M059J (cell line): Measurements from ENCODE around the gene TMEM221. TPM values are rescaled to one million over a fixed set of nuclear protein-coding genes. Genes with fewer than 3 reads are reported as not detected.

Experiments used
- total RNA-seq: library from RNA; depleted of rRNA; stranded (reverse); fragments of >200 nt; shearing (Covaris generic); gene quantifications from 2 replicates; pipeline ENCODE4 v1.2.3, GENCODE V29; 2014; rRNA removed

Gene TMEM221
- total RNA-seq, 1 experiment from 2014 or later: 0.25 TPM

Other genes starting within 250 kb of the TMEM221 start
- gene USE1, start 233.3 kb downstream of the TMEM221 start, total RNA-seq: 17.9 and 18.1 TPM in 2 replicates
- 7.9 and 9.7 TPM in 2 replicates for gene OCEL1, start 222.4 kb downstream of the TMEM221 start, total RNA-seq
- gene NR2F6, start 202.7 kb downstream of the TMEM221 start, total RNA-seq: 35.5 and 56.4 TPM in 2 replicates
- not detected in 2 replicates for gene USHBP1, start 183.9 kb downstream of the TMEM221 start, total RNA-seq
- gene BABAM1, start 181.2 kb downstream of the TMEM221 start, total RNA-seq: 121 and 122 TPM in 2 replicates
- 0.69 and 0.71 TPM in 2 replicates for gene ANKLE1, start 166.8 kb downstream of the TMEM221 start, total RNA-seq
- 19.1 and 30.2 TPM in 2 replicates for gene ABHD8, start 145.2 kb downstream of the TMEM221 start, total RNA-seq
- gene MRPL34, start 142.8 kb downstream of the TMEM221 start, total RNA-seq: 73.2 and 83.3 TPM in 2 replicates
- 40.5 and 50.3 TPM in 2 replicates for gene DDA1, start 139.1 kb downstream of the TMEM221 start, total RNA-seq
- gene ANO8, start 113.8 kb downstream of the TMEM221 start, total RNA-seq: 3.5 and 5.6 TPM in 2 replicates
- 9.6 and 16.8 TPM in 2 replicates for gene GTPBP3, start 111.1 kb downstream of the TMEM221 start, total RNA-seq
- 0.05 TPM in 1 of 2 replicates, not detected in the other for gene PLVAP, start 71.3 kb downstream of the TMEM221 start, total RNA-seq
- gene CCDC194, start 54.5 kb downstream of the TMEM221 start, total RNA-seq: 0.47 TPM in 1 of 2 replicates, not detected in the other
- gene BST2, start 43.0 kb downstream of the TMEM221 start, total RNA-seq: 490 and 600 TPM in 2 replicates
- gene MVB12A, start 28.6 kb downstream of the TMEM221 start, total RNA-seq: 144 and 151 TPM in 2 replicates
- gene NXNL1, start 12.3 kb upstream of the TMEM221 start, total RNA-seq: not detected in 2 replicates
- 4.8 and 12.2 TPM in 2 replicates for gene SLC27A1, start 21.9 kb upstream of the TMEM221 start, total RNA-seq
- 53.3 and 66.8 TPM in 2 replicates for gene PGLS, start 63.0 kb upstream of the TMEM221 start, total RNA-seq
- gene COLGALT1, start 107.0 kb upstream of the TMEM221 start, total RNA-seq: 104 and 150 TPM in 2 replicates
- gene UNC13A, start 239.7 kb upstream of the TMEM221 start, total RNA-seq: 0.05 TPM in 1 of 2 replicates, not detected in the other